ENCODE results near the gene HDAC8. TPM values are rescaled to one million over a fixed set of nuclear protein-coding genes. Genes with fewer than 3 reads are reported as not detected.

The HDAC8 gene
- total and polyA plus RNA-seq, 9 of the 15 experiments (the other 6 are each of a cell fraction or from before 2014, with no cell fraction given) = 18.9 to 53.8 (median 28.7) TPM

- 59% methylated on average over 4 of the region's 8 CpGs for WGBS (ENCODE audit: insufficient coverage, low coverage, missing lambda C conversion rate)
- H3K27me3 ChIP-seq (ENCODE audit: control insufficient read depth in 2 of 2, insufficient read depth in 2 of 2, low read length in 2 of 2) = no peaks in the 10 kb centered on the region
- H3K9ac ChIP-seq (ENCODE audit: insufficient read depth in 1 of 2, low read depth in 2 of 2, low read length in 2 of 2) = no peak overlapping the region
- H2AFZ ChIP-seq (ENCODE audit: low read depth, low read length) = no peak overlapping the region
- no peaks in the 10 kb centered on the region for H4K20me1 ChIP-seq (replicated peaks; ENCODE audit: control insufficient read depth, insufficient read depth, low read length)
- no peaks in the 10 kb centered on the region for H3K9me1 ChIP-seq (ENCODE audit: control insufficient read depth, insufficient read depth, low read length)
- in situ Hi-C loops (cut with MboI) = no loop called here
- FAIRE-seq = no peak
- POLR2A ChIA-PET = no interaction called here
- H3K4me1 ChIP-seq (replicated peaks in 1 of 2; ENCODE audit: control insufficient read depth in 2 of 2, insufficient read depth in 2 of 2, low read length in 2 of 2) = no peaks in the 10 kb centered on the region
- peaks cover 2% of the 10 kb centered on the region; the same call in 1 of the 2 replicates for H3K9me3 ChIP-seq (replicated peaks; ENCODE audit: control insufficient read depth, insufficient read depth, low read depth, low read length)
- H3K36me3 ChIP-seq (ENCODE audit: control insufficient read depth, insufficient read depth, low read length) = peaks cover 7% of the 10 kb centered on the region; the same call in 2 of the 3 replicates
- no peak for ATAC-seq
- no peak overlapping the region for H3K4me3 ChIP-seq
- TF ChIP-seq, protein P1, sequence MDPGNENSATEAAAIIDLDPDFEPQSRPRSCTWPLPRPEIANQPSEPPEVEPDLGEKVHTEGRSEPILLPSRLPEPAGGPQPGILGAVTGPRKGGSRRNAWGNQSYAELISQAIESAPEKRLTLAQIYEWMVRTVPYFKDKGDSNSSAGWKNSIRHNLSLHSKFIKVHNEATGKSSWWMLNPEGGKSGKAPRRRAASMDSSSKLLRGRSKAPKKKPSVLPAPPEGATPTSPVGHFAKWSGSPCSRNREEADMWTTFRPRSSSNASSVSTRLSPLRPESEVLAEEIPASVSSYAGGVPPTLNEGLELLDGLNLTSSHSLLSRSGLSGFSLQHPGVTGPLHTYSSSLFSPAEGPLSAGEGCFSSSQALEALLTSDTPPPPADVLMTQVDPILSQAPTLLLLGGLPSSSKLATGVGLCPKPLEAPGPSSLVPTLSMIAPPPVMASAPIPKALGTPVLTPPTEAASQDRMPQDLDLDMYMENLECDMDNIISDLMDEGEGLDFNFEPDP (CRISPR knock-in tag; IDR thresholded peaks at IDR 0.05) = no peak
- TF ChIP-seq UBTF (IDR thresholded peaks at IDR 0.05; ENCODE audit: borderline replicate concordance in 1 of 2, low read depth in 2 of 2, low read length in 2 of 2) (no peak), FOXA1 (IDR thresholded peaks at IDR 0.05; ENCODE audit: borderline replicate concordance) (no peak), CREM (IDR thresholded peaks at IDR 0.05; ENCODE audit: low read depth) (no peak), TSC22D4 (tag; IDR thresholded peaks at IDR 0.05) (no peak), NR2F6 (CRISPR knock-in tag; IDR thresholded peaks at IDR 0.05) (no peak), MTA2 (IDR thresholded peaks at IDR 0.05; ENCODE audit: low read depth) (no peak), FOXK1 (CRISPR knock-in tag; IDR thresholded peaks at IDR 0.05; ENCODE audit: borderline replicate concordance) (no peak), TARDBP (IDR thresholded peaks at IDR 0.05) (no peak), NCOA2 (IDR thresholded peaks at IDR 0.05; ENCODE audit: partially characterized antibody in 2 of 2) (no peak), TFAM (CRISPR knock-in tag; conservative IDR thresholded peaks at IDR 0.05) (no peak)
- intact Hi-C loops (cut with micrococcal nuclease) = no loop called here
- H3K27ac ChIP-seq (ENCODE audit: extremely low read depth, low read depth, low read length) = no peak overlapping the region
- CTCF ChIA-PET (ENCODE audit: low intra/inter-chr PET ratio) = no interaction called here
- DNase-seq (ENCODE audit: extremely low read depth in 1 of 4, low spot score in 3 of 4) = no peak
- H3K4me2 ChIP-seq (ENCODE audit: insufficient read depth, low read length) = no peak overlapping the region
- no TSS peak for BruUV-seq (replicated peaks)
- H3K79me2 ChIP-seq (ENCODE audit: control insufficient read depth, insufficient read depth, low read length) = no peaks in the 10 kb centered on the region
Measured at GRCh38 chrX:72478351-72478750, 94.3 kb downstream of the HDAC8 start.
